NOMO-1 treated with DMSO at 0.1 percent for 48 hours (cell line): Measurements from ENCODE around the gene FHL5.
"Not testable (repeated sequence)": the region's sequence is repeated elsewhere in the genome, so short reads cannot be mapped to it uniquely, and the experiment has no call there.

ENCODE experiments used
- DNase-seq: peaks from one replicate; lab custom pipeline; 2025; ENCODE audit not compliant: unreplicated experiment; lab: John Stamatoyannopoulos, UW

Gene FHL5, protein sequence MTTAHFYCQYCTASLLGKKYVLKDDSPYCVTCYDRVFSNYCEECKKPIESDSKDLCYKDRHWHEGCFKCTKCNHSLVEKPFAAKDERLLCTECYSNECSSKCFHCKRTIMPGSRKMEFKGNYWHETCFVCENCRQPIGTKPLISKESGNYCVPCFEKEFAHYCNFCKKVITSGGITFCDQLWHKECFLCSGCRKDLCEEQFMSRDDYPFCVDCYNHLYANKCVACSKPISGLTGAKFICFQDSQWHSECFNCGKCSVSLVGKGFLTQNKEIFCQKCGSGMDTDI

DNA sequence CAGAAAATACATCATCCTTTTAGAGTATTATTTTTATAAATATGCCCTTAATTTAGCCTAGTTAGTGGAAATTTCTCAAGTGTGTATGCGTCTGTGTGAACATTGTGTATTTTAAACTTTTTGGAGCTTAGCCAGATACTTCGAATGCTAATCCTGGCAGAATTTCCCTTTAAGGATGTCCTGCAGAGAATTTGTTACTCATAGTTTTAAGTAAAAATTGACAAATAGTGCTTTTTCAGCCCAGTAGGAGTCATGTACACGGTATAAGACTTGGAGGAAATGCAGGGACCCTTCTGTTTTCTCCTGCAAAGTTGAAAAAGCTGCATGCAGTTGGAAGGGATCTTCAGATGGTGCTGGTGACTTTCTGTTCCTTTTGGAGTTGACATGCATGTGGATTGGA lies at the start of gene FHL5:
Gene FHL5, plus strand, starts transcription at position 243 of the 400 bp plus-strand sequence. CDS start 40,486 bp downstream, outside the sequence.
- DNase-seq: no peak

DNA sequence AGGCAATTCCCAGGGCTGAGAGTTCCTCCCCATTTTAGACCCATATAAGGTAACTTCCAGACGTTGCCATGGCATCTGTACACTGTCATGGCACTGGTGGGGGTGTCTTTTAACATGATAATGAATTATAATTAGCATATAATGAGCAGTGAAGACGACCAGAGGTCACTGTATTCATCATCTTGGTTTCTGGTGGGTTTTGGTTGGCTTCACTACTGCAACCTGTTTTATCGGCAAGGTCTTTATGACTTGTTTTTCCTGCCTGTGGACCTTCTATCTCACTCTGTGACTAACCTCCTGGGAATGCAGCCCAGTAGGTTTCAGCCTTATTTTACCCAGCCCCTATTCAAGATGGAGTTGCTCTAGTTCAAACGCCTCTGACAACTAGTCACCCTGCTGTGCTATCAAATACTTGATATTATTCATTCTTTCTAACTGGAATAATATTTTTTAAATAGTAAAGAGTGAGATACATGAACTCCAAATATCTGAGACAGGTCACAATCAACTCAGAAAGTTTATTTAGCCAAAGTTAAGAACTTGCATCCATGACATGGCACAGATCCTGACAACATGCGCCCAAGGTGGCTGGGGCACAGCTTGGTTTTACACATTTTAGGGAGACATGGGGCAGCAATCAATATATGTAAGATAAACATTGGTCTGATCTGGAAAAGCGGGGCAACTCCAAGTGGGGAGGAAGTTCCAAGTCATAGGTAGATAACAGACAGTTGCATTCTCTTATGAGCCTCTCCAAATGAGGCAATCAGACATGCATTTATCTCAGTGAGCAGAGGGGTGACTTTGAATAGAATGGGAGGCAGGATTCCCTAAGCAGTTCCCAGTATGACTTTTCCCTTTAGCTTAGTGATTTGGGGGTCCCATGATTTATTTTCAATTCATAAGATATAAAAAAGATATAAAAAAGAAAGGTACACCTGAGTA lies 42.5 kb upstream of the FHL5 start:
- DNase-seq: no peak

DNA sequence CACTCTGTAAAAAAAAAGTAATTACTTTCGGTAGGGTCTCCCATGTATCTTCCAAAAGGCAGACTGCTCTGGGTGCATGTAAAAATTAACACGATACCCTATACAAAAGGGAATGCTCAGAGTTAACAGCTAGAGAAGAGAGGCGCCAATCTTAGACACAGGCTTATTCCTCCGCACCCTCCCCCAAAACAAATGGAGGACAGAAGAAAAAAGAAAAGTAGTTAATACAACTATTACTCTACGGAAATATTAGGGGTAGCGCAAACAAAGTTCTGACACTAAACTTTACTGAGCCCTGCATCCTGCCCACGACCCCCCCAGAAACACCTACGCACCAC lies 41.7 kb upstream of the FHL5 start:
- no peak for DNase-seq

DNA sequence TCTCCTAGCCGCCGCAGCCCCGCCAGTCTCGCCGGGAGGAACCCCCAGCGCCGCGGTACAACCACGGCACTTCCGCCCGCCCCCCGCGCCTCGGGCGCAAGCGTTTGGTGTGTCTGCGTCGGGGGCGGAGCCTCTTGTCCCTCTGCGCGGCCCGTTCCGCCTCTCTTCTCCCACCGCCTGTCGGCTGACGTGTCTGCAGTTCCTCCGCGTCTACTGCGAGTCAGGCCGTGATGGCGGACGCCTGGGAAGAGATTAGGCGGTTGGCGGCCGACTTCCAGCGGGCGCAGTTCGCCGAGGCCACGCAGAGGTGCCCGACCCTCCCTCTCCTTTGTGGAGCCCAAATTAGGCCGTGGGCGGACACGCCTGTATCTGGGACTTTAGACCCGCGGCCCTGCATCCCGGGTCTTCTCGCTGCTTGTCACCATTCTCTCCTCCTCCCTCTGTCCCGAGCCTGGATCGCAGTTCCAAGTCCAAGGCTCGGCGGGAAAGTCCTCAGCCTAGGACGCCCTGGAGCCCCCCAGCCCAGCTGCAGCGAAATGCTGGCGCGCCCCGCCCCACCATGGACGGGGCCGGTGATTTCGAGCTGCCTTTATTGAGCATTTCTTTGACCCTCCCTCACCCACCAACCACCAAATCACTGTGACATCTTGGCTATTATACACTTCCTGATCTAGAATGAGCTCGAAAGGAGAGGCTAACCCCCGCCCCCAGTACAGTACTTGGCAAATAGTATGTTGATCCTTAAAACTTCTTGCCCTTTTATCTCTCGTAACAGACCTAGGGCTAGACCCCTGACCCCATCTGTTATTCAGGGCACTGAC lies 41.1 kb upstream of the FHL5 start, which contains the start of gene UFL1:
Gene UFL1, plus strand, starts transcription at position 163 of the 821 bp plus-strand sequence. Its CDS starts 68 bp downstream, at position 231.
- peak; percentile 93 for DNase-seq

DNA sequence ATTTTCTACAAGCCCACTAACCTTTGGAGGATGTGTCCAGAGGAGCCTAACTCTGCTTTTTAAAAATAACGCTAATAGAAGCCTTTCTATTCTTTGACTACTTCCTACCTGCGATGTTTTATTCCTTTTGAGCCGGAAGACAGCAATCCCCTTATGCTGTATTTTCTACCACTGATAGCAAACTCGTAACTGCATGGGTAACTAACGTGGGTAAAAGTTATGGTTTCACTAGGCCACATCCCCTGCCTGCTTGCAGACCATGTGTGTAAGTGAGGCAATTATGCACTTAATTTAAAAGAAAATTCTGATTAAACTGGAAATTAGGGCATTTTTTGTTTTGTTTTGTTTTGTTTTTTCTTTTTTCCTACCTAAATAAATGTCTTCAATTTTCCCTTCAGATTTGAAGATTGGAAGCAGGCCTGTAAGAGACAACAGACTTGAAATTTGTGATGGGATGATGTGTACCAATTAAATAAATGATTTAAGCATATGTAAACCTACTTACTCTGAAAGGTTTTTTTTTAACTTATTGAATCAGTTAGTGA lies 40.4 kb upstream of the FHL5 start:
- no peak for DNase-seq

DNA sequence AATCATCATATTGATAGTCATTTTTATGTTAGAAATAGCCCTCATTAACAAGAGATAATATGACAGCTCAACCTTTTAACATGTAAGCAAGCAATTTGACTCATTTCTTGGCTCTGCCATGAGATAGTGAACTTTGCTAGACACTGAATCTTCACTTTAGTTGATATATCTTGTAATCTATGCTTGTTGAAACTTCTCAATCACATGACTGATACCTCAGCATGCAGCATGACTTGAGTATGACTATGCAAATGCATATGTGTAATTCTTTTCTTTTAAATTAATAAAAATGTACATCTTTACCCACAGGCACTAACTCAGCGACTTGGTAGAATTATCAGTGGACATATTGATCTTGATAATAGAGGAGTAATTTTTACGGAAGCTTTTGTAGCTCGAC lies 34.7 kb upstream of the FHL5 start:
- no peak for DNase-seq

DNA sequence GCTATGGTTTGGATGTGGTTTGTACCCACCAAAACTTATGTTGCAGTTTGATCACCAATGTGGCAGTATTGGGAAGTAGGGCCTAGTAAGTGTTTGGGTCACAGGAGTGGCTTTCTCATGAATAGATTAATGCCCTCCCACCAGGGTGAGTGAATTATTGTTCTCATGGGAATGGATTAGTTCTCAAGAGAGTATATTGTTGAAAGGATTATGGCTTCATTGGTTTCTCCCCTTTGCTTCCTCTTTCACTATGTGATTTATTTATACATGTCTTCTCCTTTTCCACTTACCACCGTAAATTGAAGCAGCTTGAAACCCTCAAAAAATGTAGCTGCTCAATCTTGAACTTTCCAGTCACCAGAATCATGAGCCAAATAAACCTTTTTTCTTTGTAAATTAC lies 30.5 kb upstream of the FHL5 start:
- DNase-seq: peak; percentile 33

DNA sequence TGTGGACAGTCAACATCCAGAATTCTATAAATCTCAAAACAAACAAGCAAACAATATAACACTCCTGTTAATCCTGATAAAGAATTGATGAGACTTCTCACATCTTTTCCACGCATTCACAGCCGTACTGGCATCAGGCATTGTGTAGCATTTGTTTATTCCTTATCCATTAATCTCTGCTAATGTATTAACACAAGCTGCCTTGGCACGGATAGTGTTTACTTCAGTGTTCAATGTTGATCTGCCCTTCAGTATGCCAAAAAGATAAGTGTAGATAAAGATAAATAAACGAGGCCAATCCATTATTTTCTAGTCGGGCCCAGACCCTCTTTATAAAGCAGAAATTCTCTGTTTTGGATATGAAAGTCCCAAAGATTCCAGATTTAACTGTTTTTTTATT lies 25.2 kb upstream of the FHL5 start:
- DNase-seq: no peak

DNA sequence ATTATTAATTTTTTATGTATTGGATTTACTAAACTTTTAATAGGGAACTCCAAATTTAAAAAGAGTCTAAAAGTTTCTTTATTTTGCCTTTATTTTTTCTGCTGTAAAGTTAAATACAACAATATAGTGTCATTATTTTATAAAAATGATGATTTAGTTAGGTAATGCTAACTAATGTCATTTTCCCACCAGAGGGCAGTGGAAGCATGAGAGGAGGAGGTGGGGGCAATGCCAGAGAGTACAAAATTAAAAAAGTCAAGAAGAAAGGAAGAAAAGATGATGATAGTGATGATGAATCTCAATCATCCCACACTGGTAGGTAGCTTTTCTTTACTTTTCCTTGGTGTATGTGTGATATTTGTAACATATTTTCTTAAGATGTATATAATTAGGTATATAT lies 20.2 kb upstream of the FHL5 start:
- DNase-seq: no peak

DNA sequence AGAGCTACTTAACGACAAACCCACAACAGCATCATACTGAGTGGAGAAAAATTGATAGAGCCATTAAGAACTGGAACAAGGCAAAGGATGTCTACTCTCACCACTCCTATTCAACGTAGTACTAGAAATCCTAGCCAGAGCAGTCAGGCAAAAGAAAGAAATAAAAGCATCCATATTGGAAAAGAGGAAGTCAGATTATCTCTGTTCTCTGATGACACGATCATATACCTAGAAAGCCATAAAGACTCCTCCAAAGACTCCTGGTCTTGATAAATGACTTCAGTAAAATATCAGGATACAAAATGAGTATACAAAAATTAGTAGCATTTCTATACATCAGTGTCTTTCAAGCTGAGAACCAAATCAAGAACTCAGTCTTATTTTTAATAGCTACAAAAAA lies 17.0 kb upstream of the FHL5 start:
- DNase-seq: no peak

DNA sequence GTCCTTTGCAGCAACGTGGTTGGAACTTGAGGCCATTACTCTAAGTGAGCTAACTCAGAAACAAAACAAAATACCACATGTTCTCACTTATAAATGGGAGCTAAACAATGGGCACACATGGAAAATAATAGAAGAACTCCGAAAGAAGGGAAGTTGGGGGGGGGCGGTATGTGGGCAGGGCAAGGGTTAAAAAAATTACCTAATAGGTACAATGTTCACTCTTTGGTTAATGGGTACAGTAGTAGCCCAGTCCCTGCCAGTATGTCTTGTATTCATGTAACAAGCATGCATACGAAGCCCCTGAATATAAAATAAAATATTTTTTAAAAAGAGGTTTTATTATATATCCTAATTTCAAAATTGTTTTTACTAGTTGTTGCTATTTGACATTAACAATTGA lies 15.3 kb upstream of the FHL5 start:
- no peak for DNase-seq

DNA sequence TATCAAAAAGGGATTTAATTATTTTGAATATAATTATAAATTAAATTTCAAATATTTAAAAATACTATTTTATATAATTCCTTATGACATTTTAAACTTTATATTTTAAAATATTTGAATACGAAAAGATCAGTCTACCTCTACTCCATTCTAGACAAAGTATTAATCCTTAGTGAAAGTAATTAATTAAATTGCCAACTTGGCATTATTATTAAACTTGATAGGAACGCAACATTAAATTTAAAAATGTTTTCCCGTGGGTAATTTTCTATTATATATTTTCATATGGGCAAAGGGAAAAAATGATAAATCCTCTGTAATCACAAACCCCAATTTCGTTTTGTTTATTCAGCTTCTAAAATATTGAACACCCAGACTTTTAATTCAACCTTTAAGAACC lies 8.4 kb upstream of the FHL5 start:
- no peak for DNase-seq

DNA sequence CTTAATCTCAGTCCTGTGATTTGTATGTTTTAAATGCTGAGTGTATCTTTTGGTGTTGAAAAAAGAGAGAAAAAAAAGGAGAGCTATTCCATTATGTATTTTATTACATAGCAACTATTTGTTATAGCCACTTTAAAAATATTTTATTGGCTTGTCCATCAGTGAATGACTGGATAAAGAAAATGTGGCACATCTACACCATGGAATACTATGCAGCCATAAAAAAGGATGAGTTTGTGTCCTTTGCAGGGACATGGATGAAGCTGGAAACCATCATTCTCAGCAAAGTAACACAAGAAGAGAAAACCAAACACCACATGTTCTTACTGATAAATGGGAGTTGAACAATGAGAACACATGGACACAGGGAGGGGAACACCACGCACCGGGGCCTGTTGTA lies 3.2 kb upstream of the FHL5 start:
- DNase-seq: not testable (repeated sequence)

DNA sequence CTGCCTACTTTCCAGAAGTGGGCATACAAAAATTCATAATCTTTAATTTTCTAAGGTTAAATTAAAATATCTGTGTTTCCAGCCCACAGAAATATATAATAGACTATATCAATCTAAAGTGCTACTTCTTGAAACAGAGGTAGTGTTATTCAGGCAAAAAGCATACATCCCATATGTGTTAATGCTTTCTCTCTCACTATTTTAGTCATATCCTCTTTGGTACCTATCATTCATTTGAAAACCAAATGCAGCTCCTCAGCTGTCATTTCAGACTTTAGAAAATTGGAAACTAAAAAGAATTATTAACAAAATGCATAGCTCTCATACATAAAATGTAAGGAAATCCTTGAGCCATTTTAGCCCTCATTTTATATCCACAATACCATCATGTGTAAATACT lies 925 bp downstream of the FHL5 start:
- DNase-seq: no peak

DNA sequence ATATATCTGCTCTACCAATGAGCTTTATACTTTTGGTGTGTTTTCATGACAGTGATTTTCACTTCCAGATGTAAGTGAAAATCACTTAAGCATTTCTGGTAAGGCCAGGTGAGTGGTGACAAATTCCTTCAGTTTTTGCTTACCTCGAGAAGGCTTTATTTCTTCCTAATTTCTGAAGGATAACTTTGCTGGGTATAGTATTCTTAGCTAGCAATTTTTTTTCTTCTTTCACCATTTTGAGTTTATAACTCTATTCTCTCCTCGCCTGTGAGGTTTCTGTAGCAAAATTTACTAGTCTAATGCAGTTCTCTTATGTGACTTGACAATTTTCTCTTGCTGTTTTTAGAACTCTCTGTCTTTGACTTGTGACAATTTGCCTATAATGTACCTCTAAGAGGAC lies 7.1 kb downstream of the FHL5 start:
- no peak for DNase-seq

DNA sequence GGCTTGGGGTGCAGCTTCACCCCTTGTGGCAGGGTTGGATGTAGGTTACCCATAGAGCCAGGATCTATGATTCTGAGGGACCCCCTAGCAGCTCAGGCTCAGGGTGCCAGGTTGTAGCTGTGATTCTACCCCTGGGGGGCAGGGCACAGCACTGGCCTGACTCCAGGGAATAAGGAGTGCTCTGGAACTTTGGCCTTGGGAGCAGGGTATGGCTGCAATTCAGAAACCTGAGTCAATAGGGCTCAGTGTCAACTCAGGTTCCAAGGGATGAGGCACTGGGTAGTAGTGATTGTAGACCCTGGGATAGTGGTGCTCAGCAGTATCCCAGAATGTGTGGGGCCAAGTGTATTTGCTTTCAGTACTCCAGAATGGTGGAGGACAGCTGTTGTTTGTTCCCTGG lies 8.6 kb downstream of the FHL5 start:
- no peak for DNase-seq

DNA sequence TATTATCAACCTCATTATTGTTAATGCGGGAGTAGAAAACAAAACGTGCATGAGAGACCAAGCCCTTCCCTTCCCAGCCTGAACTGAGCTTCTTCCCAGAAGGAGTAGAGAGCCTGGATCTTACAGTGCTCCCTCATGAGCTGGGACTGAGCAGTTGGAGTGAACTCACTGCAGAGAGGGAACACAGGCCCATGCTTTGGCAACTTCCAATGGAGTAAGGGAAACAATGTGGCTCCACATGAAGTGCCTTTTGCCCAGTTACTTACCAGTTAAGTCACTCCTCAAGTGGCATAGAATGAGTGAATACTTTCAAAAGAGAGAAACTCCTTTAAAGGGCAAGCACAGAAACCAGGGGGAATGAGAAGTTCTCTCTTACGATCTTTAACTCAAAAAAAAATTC lies 12.4 kb downstream of the FHL5 start:
- no peak for DNase-seq

DNA sequence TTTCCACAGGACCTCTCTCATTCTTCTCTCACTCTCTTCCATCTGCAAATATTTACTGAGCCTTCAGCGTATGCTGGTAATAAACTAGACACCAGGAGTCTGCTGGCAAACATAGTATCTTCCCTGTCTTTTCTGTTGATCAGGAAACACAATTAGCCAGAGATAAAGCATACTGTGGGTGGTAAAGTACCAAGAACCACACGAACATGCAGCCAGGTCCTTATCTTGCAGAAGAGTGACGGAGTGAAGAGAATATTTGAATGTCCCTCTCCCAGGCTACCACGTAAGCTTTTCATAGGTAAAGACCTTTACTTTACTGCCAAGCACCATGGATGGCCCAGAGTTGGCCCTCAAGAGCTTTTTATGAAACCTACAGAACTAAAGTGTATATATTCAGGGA lies 13.3 kb downstream of the FHL5 start:
- no peak for DNase-seq

DNA sequence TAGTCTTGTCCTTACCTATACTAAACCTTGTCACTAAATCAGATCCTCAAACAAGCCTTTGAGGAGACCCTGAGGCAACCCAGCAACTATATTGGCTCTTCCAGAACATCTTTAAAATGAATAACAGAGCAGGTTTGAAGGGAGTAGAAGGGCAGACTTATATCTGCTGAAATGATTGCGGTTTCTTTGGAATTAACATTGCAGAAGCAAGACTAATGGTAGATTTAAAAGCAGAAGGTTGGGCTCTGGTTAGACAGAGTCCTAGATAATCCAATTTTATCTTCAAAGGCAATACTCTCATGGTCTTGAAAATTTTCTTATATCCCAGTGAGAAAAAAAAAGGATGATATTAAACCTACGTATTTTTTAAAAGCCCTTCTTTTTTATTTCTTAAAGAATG lies 19.1 kb downstream of the FHL5 start:
- DNase-seq: no peak

DNA sequence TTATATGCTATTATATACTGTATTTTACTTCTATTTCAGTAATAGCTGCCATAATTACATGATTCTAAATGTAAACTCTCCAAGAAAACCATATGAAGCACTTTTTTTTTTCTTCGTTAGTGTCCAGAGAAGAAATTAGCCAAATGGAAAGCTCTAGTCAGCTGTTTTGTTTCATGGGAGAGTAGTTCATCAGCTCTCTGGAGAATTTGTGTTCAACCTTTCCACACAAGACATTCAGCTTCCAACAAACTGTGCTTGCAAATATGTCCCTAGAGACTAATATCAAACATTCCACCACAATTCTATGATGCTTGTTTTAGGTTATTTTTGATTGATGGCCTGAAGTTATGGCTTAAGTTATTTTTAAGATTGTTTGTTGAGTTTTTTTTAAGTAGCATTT lies 19.5 kb downstream of the FHL5 start:
- DNase-seq: no peak

DNA sequence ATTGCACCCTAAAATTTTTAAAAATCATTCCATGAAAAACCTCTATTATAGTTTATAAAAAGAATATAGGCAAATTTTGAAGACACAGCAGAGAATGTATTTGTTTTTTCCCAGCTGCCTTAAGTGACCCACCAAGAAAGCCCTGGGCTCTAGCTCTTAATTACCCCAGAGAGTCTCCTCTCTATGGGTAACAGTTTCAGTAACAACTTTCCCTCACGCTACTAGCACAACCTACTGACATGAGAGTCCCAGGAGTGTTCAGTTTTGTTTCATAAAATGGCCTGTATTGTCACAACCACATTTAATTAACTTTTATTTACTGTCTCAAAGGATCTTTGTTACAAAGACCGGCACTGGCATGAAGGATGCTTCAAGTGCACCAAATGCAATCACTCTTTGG lies 41.5 kb downstream of the FHL5 start:
- DNase-seq: no peak
